ENCODE results near the gene ZFPM1.

GRCh38 chr16:88538366-88539060 lies 85.4 kb downstream of the ZFPM1 start:
- TF ChIP-seq CTCF (IDR thresholded peaks at IDR 0.05): no peak
- no peak for TF ChIP-seq POLR2A (IDR thresholded peaks at IDR 0.05)
- no peak for TF ChIP-seq POLR2AphosphoS5 (IDR thresholded peaks at IDR 0.05)
- no peak for TF ChIP-seq EP300 (IDR thresholded peaks at IDR 0.05)
